ENCODE measurements around the gene CLDN9. TPM values are rescaled to one million over a fixed set of nuclear protein-coding genes. Genes with fewer than 3 reads are reported as not detected.
A peak's percentile ranks its signal among the peaks of the same experiment; 100 is the strongest.

CLDN9 gene
- total RNA-seq, 1 donor: not detected

- TF ChIP-seq CTCF (IDR thresholded peaks at IDR 0.05; ENCODE audit: extremely low read depth, low read depth, low read length): peak; percentile 46
- peak; percentile 96 for DNase-seq (ENCODE audit: insufficient read length, low spot score, missing footprints)
- no peak overlapping the region for H2AFZ ChIP-seq (ENCODE audit: low read length)
- no peak overlapping the region for H3K27ac ChIP-seq (ENCODE audit: low read depth, low read length)
- no peak overlapping the region for H3K4me3 ChIP-seq (ENCODE audit: insufficient read depth, low read length)
- H3K79me2 ChIP-seq (ENCODE audit: insufficient read depth, low read length): no peaks in the 10 kb centered on the region
- no peaks in the 10 kb centered on the region for H3K9me3 ChIP-seq (ENCODE audit: low read depth, low read length)
- peaks cover 27% of the 10 kb centered on the region for H3K27me3 ChIP-seq (ENCODE audit: insufficient read depth, low read length)
- H3K4me1 ChIP-seq (ENCODE audit: insufficient read depth, low read length): peaks cover 7% of the 10 kb centered on the region
- H3K36me3 ChIP-seq (ENCODE audit: insufficient read depth, low read length): peaks cover 10% of the 10 kb centered on the region
- H3K4me2 ChIP-seq (ENCODE audit: insufficient read depth, low read length): no peak overlapping the region
- H4K20me1 ChIP-seq (ENCODE audit: insufficient read depth, low read length): peaks cover 23% of the 10 kb centered on the region
These were observed 15.4 kb downstream of the CLDN9 start for GRCh38 chr16:3027983-3028715.

GRCh38 chr16:3028716-3029319 lies 16.1 kb downstream of the CLDN9 start:
- TF ChIP-seq CTCF (IDR thresholded peaks at IDR 0.05; ENCODE audit: extremely low read depth, low read depth, low read length): no peak
- no peak overlapping the region for H3K4me2 ChIP-seq (ENCODE audit: insufficient read depth, low read length)
- H3K4me3 ChIP-seq (ENCODE audit: insufficient read depth, low read length): no peak overlapping the region
- no peak overlapping the region for H3K27ac ChIP-seq (ENCODE audit: low read depth, low read length)
- H3K79me2 ChIP-seq (ENCODE audit: insufficient read depth, low read length): no peaks in the 10 kb centered on the region
- H4K20me1 ChIP-seq (ENCODE audit: insufficient read depth, low read length): peaks cover 19% of the 10 kb centered on the region
- peaks cover 34% of the 10 kb centered on the region for H3K27me3 ChIP-seq (ENCODE audit: insufficient read depth, low read length)
- peak; percentile 84 for DNase-seq (ENCODE audit: insufficient read length, low spot score, missing footprints)
- H3K4me1 ChIP-seq (ENCODE audit: insufficient read depth, low read length): peaks cover under 1% of the 10 kb centered on the region
- peaks cover 10% of the 10 kb centered on the region for H3K36me3 ChIP-seq (ENCODE audit: insufficient read depth, low read length)
- H2AFZ ChIP-seq (ENCODE audit: low read length): no peak overlapping the region
- no peaks in the 10 kb centered on the region for H3K9me3 ChIP-seq (ENCODE audit: low read depth, low read length)

- DNase-seq (ENCODE audit: insufficient read length, low spot score, missing footprints): peak; percentile 96
- TF ChIP-seq CTCF (IDR thresholded peaks at IDR 0.05; ENCODE audit: extremely low read depth, low read depth, low read length): no peak
- Histone ChIP-seq H3K36me3 (ENCODE audit: insufficient read depth, low read length) (peaks cover 10% of the 10 kb centered on the region), H3K4me1 (ENCODE audit: insufficient read depth, low read length) (no peaks in the 10 kb centered on the region), H3K27me3 (ENCODE audit: insufficient read depth, low read length) (peaks cover 42% of the 10 kb centered on the region), H3K9me3 (ENCODE audit: low read depth, low read length) (no peaks in the 10 kb centered on the region), H3K4me2 (ENCODE audit: insufficient read depth, low read length) (peak overlapping the region; percentile 51), H2AFZ (ENCODE audit: low read length) (no peak overlapping the region), H3K27ac (ENCODE audit: low read depth, low read length) (no peak overlapping the region), H3K79me2 (ENCODE audit: insufficient read depth, low read length) (no peaks in the 10 kb centered on the region), H4K20me1 (ENCODE audit: insufficient read depth, low read length) (peaks cover 19% of the 10 kb centered on the region), H3K4me3 (ENCODE audit: insufficient read depth, low read length) (no peak overlapping the region)
These were observed 16.9 kb downstream of the CLDN9 start for GRCh38 chr16:3029491-3030221.
